ENCODE data around the gene SHISAL1. TPM values are rescaled to one million over a fixed set of nuclear protein-coding genes. Genes with fewer than 3 reads are reported as not detected.

Gene SHISAL1
- total RNA-seq, 1 donor from 2014 or later, result 7.6 TPM

GRCh38 chr22:44217346-44217745 lies 95.4 kb downstream of the SHISAL1 start:
- H3K4me1 ChIP-seq, result peaks cover 8% of the 10 kb centered on the region
- no peaks in the 10 kb centered on the region for H3K27me3 ChIP-seq
- no peaks in the 10 kb centered on the region for H3K36me3 ChIP-seq
- no peaks in the 10 kb centered on the region for H3K9me3 ChIP-seq
- DNase-seq (ENCODE audit: extremely low spot score in 2 of 2), result peak in 1 of 2 donors; percentile 82
- no peak overlapping the region for H3K27ac ChIP-seq
- TF ChIP-seq CTCF (IDR thresholded peaks at IDR 0.05), result no peak
- no peak for TF ChIP-seq POLR2A (IDR thresholded peaks at IDR 0.05)
- TF ChIP-seq POLR2AphosphoS5 (IDR thresholded peaks at IDR 0.05; ENCODE audit: insufficient read depth in 1 of 2, low read depth in 1 of 2), result no peak
- no peak overlapping the region for H3K4me3 ChIP-seq
- intact Hi-C loops (cut with DNase I), result no loop called here

- no peak for DNase-seq (ENCODE audit: extremely low spot score in 2 of 2)
- Histone ChIP-seq H3K4me1 (peaks cover 17% of the 10 kb centered on the region), H3K27me3 (no peaks in the 10 kb centered on the region), H3K9me3 (no peaks in the 10 kb centered on the region), H3K4me3 (no peak overlapping the region), H3K27ac (no peak overlapping the region), H3K36me3 (no peaks in the 10 kb centered on the region)
- intact Hi-C loops (cut with DNase I), result no loop called here
- no peak for TF ChIP-seq CTCF (IDR thresholded peaks at IDR 0.05)
- TF ChIP-seq POLR2AphosphoS5 (IDR thresholded peaks at IDR 0.05; ENCODE audit: insufficient read depth in 1 of 2, low read depth in 1 of 2), result no peak
- no peak for TF ChIP-seq POLR2A (IDR thresholded peaks at IDR 0.05)
Observed at GRCh38 chr22:44215287-44215686, 97.5 kb downstream of the SHISAL1 start.

- no peak for TF ChIP-seq POLR2A (IDR thresholded peaks at IDR 0.05)
- TF ChIP-seq POLR2AphosphoS5 (IDR thresholded peaks at IDR 0.05; ENCODE audit: insufficient read depth in 1 of 2, low read depth in 1 of 2), result no peak
- TF ChIP-seq CTCF (IDR thresholded peaks at IDR 0.05), result no peak
- no peak overlapping the region for H3K27ac ChIP-seq
- peaks cover 17% of the 10 kb centered on the region for H3K4me1 ChIP-seq
- no peaks in the 10 kb centered on the region for H3K9me3 ChIP-seq
- no peaks in the 10 kb centered on the region for H3K27me3 ChIP-seq
- H3K4me3 ChIP-seq, result no peak overlapping the region
- H3K36me3 ChIP-seq, result no peaks in the 10 kb centered on the region
- peak; percentile 28 to 58 for DNase-seq (ENCODE audit: extremely low spot score in 2 of 2)
- intact Hi-C loops (cut with DNase I), result no loop called here
Observed at GRCh38 chr22:44214764-44215163, 98.0 kb downstream of the SHISAL1 start.

DNA sequence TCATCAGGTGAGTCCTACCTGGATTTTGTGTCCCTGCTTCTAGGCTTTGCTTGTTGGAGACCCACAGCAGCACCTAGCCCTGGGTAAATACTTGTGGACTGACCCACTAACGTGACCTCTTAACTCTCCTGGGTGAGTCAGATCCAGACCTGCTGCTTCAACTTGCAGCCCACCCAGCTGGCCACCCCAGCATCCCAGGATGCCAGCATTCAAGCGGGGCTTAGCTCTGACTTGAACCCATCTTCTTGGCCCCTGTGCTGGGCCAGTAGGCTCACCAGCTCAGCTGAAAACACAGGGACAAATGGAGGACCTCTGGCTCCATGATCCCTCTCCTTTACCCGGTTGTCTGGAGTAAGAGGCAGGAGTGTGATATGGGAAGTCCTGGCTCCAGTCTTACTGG lies 98.6 kb downstream of the SHISAL1 start:
- Histone ChIP-seq H3K9me3 (no peaks in the 10 kb centered on the region), H3K27me3 (no peaks in the 10 kb centered on the region), H3K4me1 (peaks cover 17% of the 10 kb centered on the region), H3K27ac (no peak overlapping the region), H3K36me3 (no peaks in the 10 kb centered on the region), H3K4me3 (no peak overlapping the region)
- intact Hi-C loops (cut with DNase I), result no loop called here
- TF ChIP-seq POLR2A (IDR thresholded peaks at IDR 0.05) (no peak), CTCF (IDR thresholded peaks at IDR 0.05) (no peak), POLR2AphosphoS5 (IDR thresholded peaks at IDR 0.05; ENCODE audit: insufficient read depth in 1 of 2, low read depth in 1 of 2) (no peak)
- peak; percentile 70 to 72 for DNase-seq (ENCODE audit: extremely low spot score in 2 of 2)

GRCh38 chr22:44213489-44214043 lies 99.2 kb downstream of the SHISAL1 start:
- Histone ChIP-seq H3K27ac (no peak overlapping the region), H3K4me1 (peaks cover 17% of the 10 kb centered on the region), H3K36me3 (no peaks in the 10 kb centered on the region), H3K27me3 (no peaks in the 10 kb centered on the region), H3K4me3 (no peak overlapping the region), H3K9me3 (no peaks in the 10 kb centered on the region)
- DNase-seq (ENCODE audit: extremely low spot score in 2 of 2), result peak; percentile 10 to 31
- TF ChIP-seq POLR2AphosphoS5 (IDR thresholded peaks at IDR 0.05; ENCODE audit: insufficient read depth in 1 of 2, low read depth in 1 of 2), result no peak
- no peak for TF ChIP-seq CTCF (IDR thresholded peaks at IDR 0.05)
- TF ChIP-seq POLR2A (IDR thresholded peaks at IDR 0.05), result no peak
- intact Hi-C loops (cut with DNase I), result no loop called here
